ENCODE measurements around the gene KRTAP10-6.

DNA sequence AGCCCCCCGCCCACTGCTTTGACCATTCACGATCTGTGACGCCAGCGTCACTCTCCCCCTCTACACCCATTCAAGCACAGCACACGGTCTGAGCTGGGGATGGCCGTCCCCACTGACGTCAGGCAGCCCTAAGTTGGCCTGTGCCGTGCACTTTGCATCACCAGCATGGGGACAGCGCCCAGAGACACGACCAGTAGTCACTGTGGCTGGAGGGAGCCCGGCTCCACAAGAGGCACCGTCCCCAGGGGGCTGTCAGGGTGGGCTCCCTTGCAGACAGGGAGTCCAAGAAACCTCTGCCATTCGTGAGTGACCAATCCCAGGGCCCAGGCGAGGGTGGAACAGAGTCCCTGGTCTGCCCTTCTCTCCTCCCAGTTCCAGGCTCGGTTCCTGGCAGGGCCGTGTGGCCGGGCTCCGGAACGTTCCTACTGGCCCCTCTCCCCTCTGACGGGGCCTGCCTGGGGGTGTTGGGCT, 21.9 kb upstream of the KRTAP10-6 start:
- TF ChIP-seq CREB1 (IDR thresholded peaks at IDR 0.05; ENCODE audit: low read depth) (no peak), EGR1 (IDR thresholded peaks at IDR 0.05) (no peak)
- TF ChIP-seq, protein P1, sequence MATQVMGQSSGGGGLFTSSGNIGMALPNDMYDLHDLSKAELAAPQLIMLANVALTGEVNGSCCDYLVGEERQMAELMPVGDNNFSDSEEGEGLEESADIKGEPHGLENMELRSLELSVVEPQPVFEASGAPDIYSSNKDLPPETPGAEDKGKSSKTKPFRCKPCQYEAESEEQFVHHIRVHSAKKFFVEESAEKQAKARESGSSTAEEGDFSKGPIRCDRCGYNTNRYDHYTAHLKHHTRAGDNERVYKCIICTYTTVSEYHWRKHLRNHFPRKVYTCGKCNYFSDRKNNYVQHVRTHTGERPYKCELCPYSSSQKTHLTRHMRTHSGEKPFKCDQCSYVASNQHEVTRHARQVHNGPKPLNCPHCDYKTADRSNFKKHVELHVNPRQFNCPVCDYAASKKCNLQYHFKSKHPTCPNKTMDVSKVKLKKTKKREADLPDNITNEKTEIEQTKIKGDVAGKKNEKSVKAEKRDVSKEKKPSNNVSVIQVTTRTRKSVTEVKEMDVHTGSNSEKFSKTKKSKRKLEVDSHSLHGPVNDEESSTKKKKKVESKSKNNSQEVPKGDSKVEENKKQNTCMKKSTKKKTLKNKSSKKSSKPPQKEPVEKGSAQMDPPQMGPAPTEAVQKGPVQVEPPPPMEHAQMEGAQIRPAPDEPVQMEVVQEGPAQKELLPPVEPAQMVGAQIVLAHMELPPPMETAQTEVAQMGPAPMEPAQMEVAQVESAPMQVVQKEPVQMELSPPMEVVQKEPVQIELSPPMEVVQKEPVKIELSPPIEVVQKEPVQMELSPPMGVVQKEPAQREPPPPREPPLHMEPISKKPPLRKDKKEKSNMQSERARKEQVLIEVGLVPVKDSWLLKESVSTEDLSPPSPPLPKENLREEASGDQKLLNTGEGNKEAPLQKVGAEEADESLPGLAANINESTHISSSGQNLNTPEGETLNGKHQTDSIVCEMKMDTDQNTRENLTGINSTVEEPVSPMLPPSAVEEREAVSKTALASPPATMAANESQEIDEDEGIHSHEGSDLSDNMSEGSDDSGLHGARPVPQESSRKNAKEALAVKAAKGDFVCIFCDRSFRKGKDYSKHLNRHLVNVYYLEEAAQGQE (IDR thresholded peaks at IDR 0.05; ENCODE audit: low read depth): no peak

Data from Ishikawa (cell line).